Activated CD8-positive, alpha-beta T cell treated with anti-CD3 and anti-CD28 coated beads for 36 hours (primary cell): ENCODE data around the gene MEI4. TPM values are rescaled to one million over a fixed set of nuclear protein-coding genes. Genes with fewer than 3 reads are reported as not detected.

Experiments
- ATAC-seq: fragments of 200-7000 bp; cut with Tn5 transposase; one replicate; pipeline ENCODE4 v1.10.0; 2021; ENCODE audit warnings: mild to moderate bottlenecking, moderate library complexity
- CTCF ChIA-PET: fragments of 350-600 bp; sonication (Branson Sonifier 250); formaldehyde crosslinking; loops from one replicate; lab custom pipeline; 2021; ENCODE audit warnings: antibody characterized with exemption; lab: Charles Lee
- POLR2A ChIA-PET: fragments of 350-600 bp; sonication (Branson Sonifier 250); formaldehyde crosslinking; loops from one replicate; lab custom pipeline; 2021; ENCODE audit warnings: antibody characterized with exemption; lab: Charles Lee
- DNase-seq: peaks from one replicate; pipeline ENCODE4 v3.0.0-alpha.2; 2020
- H3K27ac Mint-ChIP-seq: one replicate; pipeline ENCODE4 v1.8.0; 2021; ENCODE audit warnings: mild to moderate bottlenecking, mixed read lengths
- H3K27me3 Mint-ChIP-seq: one replicate; pipeline ENCODE4 v1.8.0; 2021; ENCODE audit warnings: mixed read lengths
- H3K36me3 Mint-ChIP-seq: one replicate; pipeline ENCODE4 v1.8.0; 2021; ENCODE audit warnings: low read depth, mixed read lengths
- H3K4me1 Mint-ChIP-seq: one replicate; pipeline ENCODE4 v1.8.0; 2021; ENCODE audit warnings: low read depth, mixed read lengths
- H3K4me3 Mint-ChIP-seq: one replicate; pipeline ENCODE4 v1.8.0; 2021; ENCODE audit warnings: mild to moderate bottlenecking, moderate library complexity, mixed read lengths
- H3K9me3 Mint-ChIP-seq: one replicate; pipeline ENCODE4 v1.8.0; 2021; ENCODE audit warnings: mixed read lengths
- CTCF ChIP-seq: fragments of 200-600 bp; IDR thresholded peaks from one replicate; pipeline ENCODE4 v1.8.0; 2022; ENCODE audit warnings: antibody characterized with exemption, mild to moderate bottlenecking
- intact Hi-C: fragments of 100-400 bp; cut with micrococcal nuclease; formaldehyde crosslinking; loops from one replicate; pipeline ENCODE4 v1.10.0; 2022
- total RNA-seq, 2 experiments: library from RNA; stranded (reverse); gene quantifications; one replicate each; pipeline ENCODE4 v1.2.3, GENCODE V29; 2021

MEI4 gene
- total RNA-seq, 2 experiments from 2014 or later = not detected

- DNase-seq (no peak), ATAC-seq (no peak)
- H3K36me3 Mint-ChIP-seq = no peaks in the 10 kb centered on the region
- POLR2A ChIA-PET = no interaction called here
- H3K9me3 Mint-ChIP-seq = peaks cover 6% of the 10 kb centered on the region
- H3K27ac Mint-ChIP-seq = no peak overlapping the region
- TF ChIP-seq CTCF = no peak
- no peaks in the 10 kb centered on the region for H3K27me3 Mint-ChIP-seq
- no peak overlapping the region for H3K4me3 Mint-ChIP-seq
- no peaks in the 10 kb centered on the region for H3K4me1 Mint-ChIP-seq
- CTCF ChIA-PET = no interaction called here
- intact Hi-C loops = no loop called here
These were observed 204.6 kb downstream of the MEI4 start for GRCh38 chr6:77857421-77857820.

- H3K9me3 Mint-ChIP-seq = peaks cover 3% of the 10 kb centered on the region
- intact Hi-C loops = no loop called here
- CTCF ChIA-PET = no interaction called here
These were observed 223.5 kb downstream of the MEI4 start for GRCh38 chr6:77876300-77876699.

GRCh38 chr6:77879527-77879926 lies 226.7 kb downstream of the MEI4 start:
- Mint-ChIP-seq H3K27me3 (no peaks in the 10 kb centered on the region), H3K27ac (no peak overlapping the region), H3K9me3 (peaks cover 5% of the 10 kb centered on the region), H3K4me3 (no peak overlapping the region), H3K4me1 (no peaks in the 10 kb centered on the region), H3K36me3 (no peaks in the 10 kb centered on the region)
- intact Hi-C loops = no loop called here
- POLR2A ChIA-PET = no interaction called here
- no peak for ATAC-seq
- DNase-seq = no peak
- CTCF ChIA-PET = no interaction called here
- no peak for TF ChIP-seq CTCF

More at GRCh38 chr6:77876300-77876699, 223.5 kb downstream of the MEI4 start:
- ATAC-seq (no peak), DNase-seq (no peak)
- H3K27me3 Mint-ChIP-seq = no peaks in the 10 kb centered on the region
- no peak for TF ChIP-seq CTCF
- H3K27ac Mint-ChIP-seq = no peak overlapping the region
- no peaks in the 10 kb centered on the region for H3K4me1 Mint-ChIP-seq
- POLR2A ChIA-PET = no interaction called here
- H3K36me3 Mint-ChIP-seq = no peaks in the 10 kb centered on the region
- no peak overlapping the region for H3K4me3 Mint-ChIP-seq

- no peaks in the 10 kb centered on the region for H3K27me3 Mint-ChIP-seq
- H3K36me3 Mint-ChIP-seq = no peaks in the 10 kb centered on the region
- no peak for DNase-seq
- H3K27ac Mint-ChIP-seq = no peak overlapping the region
- no peak overlapping the region for H3K4me3 Mint-ChIP-seq
- peaks cover 1% of the 10 kb centered on the region for H3K9me3 Mint-ChIP-seq
- intact Hi-C loops = no loop called here
- POLR2A ChIA-PET = no interaction called here
- no peak for ATAC-seq
- CTCF ChIA-PET = no interaction called here
- TF ChIP-seq CTCF = no peak
- H3K4me1 Mint-ChIP-seq = no peaks in the 10 kb centered on the region
These were observed 227.7 kb downstream of the MEI4 start for GRCh38 chr6:77880501-77880900.

GRCh38 chr6:77883851-77884250 lies 231.0 kb downstream of the MEI4 start:
- intact Hi-C loops = no loop called here
- H3K27me3 Mint-ChIP-seq = no peaks in the 10 kb centered on the region
- H3K27ac Mint-ChIP-seq = no peak overlapping the region
- H3K4me3 Mint-ChIP-seq = no peak overlapping the region
- no peaks in the 10 kb centered on the region for H3K36me3 Mint-ChIP-seq
- DNase-seq (no peak), ATAC-seq (no peak)
- H3K4me1 Mint-ChIP-seq = no peaks in the 10 kb centered on the region
- ChIA-PET CTCF (no interaction called here), POLR2A (no interaction called here)
- TF ChIP-seq CTCF = no peak
- H3K9me3 Mint-ChIP-seq = peaks cover 4% of the 10 kb centered on the region
